IPS DF 4.7 (cell line): Measurements from ENCODE around the gene RPS6KB2.
"Not testable (repeated sequence)": the region's sequence is repeated elsewhere in the genome, so short reads cannot be mapped to it uniquely, and the experiment has no call there.

Source experiments
- DNase-seq: peaks from one replicate; pipeline ENCODE4 v3.0.0-alpha.2; 2013; ENCODE audit warnings: low spot score; ENCODE audit errors: extremely low read depth

RPS6KB2 gene

DNA sequence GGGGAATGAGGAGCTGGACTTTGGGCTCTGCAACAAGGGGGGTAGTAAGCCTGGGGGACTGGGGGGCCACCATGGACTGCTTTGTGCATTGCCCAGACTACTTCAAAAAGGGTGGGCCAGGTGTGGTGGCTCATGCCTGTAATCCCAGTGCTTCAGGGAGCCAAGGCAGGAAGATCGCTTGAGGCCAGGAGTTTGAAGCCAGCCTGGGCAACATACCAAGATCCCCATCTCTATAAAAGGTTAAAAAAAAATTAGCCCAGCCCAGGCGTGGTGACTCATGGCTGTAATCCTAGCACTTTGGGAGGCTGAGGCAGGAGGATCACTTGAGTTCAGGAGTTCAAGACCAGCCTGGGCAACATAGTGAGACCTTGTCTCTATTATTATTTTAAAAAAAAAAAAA is 37.2 kb downstream of the RPS6KB2 start:
- DNase-seq, result not testable (repeated sequence)

- no peak for DNase-seq
These were observed 38.1 kb downstream of the RPS6KB2 start for GRCh38 chr11:67466367-67466766.

DNA sequence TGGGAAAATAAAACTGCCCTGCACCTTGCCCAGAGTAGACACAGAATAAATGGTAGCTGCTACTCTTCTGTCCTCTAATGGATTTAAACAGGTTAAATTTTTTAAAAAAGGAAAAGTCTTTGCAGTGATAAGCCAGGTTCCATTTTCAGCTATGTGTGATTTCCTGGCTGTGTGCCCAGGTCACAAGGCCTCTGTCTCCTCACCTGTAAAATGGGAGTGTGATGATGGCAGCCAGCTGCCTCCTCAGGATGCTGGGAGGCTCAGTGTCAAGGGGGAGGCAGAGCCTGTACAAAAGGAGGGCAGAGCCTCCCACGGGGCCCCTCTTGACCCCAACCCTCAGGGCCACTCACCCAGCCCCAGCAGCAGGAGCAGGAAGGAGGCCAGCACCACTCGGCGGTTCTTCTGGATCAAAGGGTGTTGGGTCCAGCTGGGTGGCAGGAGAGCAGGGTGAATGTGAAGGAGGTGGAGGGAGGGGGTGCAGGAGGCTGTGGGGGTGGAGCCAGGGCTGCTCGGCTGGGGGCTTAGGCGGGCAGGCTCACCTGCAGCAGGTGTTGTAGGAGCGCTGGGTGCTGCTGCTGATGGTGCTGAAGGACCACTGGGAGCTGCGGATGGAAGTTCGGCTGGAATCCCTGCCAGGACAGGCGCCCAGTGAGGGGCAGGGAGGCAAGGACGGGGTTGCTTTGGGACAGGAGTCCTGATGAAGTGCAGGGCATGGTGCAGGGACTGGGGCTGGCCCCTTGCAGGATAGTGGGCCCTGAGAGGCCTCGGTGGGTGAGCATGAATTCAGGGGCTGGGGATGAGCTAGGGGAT is 38.9 kb downstream of the RPS6KB2 start:
- no peak for DNase-seq

DNA sequence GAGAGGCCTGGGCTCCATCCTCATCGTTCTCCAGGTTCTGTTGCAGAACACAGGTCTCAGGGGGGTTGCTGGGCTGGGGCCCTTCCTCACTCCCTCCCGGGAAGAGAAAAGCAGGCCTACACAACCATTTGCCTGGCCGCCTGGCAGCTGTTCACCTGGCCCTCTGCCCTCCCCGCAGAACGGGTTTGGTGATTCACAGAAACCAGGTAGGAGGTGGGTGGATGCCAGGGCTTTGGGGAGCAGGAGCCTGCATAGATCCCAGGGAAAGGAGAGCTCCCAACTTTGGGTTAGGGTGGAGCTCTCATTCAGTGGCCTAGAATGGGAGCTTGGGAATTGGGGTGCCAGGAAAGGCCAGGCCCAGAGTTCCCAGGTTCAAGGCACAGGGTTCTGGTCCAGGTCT is 39.8 kb downstream of the RPS6KB2 start:
- DNase-seq, result no peak

DNA sequence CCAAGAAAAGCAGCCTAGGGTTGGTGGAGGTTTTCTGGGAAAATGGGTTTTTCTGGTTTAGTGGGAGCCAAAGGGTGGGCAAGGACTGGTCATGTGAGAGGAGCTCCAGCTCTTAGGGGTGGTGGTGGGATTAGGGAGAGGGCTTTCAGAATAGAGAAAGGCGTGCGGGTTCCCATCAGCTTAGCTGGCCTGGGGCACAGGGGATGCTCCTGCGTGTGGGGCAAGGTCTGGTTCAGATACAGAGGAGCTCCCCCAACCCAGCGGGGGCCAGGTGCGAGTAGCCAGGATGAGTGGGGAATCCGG is 40.1 kb downstream of the RPS6KB2 start:
- no peak for DNase-seq

GRCh38 chr11:67468759-67469507 is 40.6 kb downstream of the RPS6KB2 start, which contains the start of gene TMEM134:
TSS of gene TMEM134 (minus strand) at chr11:67469251. CDS start at chr11:67469192, 59 bp downstream.
- DNase-seq, result no peak

DNA sequence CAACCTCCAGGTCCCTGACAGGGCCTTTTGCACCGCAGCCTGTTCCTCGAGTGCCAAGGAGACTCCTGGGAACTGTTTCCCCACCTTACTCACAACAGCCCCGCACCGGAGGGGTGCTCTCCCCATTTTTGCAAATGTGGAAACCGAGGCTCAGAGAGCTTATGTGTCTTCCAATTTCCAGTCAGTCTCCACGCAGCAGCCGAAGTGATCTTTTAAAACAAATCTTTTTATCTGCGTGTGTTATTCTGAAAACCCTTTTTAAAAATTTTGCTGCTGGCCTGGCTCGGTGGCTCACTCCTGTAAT is 41.2 kb downstream of the RPS6KB2 start:
- DNase-seq, result no peak

DNA sequence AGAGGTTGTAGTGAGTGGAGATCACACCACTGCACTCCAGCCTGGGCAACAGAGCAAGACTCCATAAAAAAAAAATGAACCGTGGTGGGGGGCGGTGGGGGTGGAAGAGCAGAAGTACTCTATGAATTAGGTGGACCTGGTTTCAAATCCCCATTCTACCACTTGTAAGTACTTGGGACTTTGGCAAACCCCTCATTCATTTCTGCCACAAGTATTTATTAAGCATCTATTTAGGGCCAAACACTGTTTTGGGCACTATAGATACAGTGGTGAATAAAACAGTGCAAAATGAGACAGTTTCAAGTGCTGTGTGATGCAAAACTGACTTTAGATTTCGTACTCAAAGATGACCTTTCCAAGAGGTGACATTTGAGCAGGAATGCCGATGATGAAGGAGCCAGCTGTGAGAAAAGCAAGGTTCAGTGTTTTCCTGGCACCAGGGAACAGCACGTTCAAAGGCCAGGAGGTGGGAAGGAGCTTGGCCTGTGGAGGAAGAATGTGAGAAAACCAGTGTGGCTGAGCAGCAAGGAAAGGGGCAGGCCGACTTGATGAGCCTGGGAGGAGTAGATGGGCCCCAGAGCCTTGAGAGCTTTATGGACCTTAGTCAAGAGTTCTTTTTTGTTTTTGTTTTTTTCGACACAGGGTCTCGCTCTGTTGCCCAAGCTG is 42.2 kb downstream of the RPS6KB2 start:
- no peak for DNase-seq

- no peak for DNase-seq
These were observed 44.6 kb downstream of the RPS6KB2 start for GRCh38 chr11:67472882-67473281.

DNA sequence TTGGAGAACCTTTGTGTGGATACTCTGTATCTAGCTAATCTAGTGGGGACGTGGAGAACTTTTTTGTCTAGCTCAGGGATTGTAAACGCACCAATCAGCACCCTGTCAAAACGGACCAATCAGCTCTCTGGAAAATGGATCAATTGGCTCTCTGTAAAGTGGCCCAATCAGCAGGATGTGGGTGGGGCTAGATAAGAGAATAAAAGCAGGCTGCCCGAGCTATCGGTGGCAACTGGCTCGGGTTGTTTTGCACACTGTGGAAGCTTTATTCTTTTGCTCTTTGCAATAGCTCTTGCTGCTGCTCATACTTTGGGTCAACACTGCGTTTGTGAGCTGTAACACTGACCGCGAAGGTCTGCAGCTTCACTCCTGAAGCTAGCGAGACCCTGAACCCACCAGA is 48.4 kb downstream of the RPS6KB2 start:
- DNase-seq, result not testable (repeated sequence)

DNA sequence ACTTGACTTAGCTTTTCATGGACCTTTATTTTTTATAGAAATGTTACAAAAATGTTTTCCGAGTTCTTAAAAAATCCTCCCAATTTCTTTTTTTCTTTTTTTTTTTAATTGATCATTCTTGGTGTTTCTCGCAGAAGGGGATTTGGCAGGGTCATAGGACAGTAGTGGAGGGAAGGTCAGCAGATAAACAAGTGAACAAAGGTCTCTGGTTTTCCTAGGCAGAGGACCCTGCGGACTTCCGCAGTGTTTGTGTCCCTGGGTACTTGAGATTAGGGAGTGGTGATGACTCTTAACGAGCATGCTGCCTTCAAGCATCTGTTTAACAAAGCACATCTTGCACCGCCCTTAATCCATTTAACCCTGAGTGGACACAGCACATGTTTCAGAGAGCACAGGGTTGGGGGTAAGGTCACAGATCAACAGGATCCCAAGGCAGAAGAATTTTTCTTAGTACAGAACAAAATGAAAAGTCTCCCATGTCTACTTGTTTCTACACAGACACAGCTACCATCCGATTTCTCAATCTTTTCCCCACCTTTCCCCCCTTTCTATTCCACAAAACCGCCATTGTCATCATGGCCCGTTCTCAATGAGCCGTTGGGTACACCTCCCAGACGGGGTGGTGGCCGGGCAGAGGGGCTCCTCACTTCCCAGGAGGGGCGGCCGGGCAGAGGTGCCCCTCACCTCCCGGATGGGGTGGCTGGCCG is 49.2 kb downstream of the RPS6KB2 start:
- DNase-seq, result not testable (repeated sequence)

GRCh38 chr11:67482275-67482826 is 54.1 kb downstream of the RPS6KB2 start:
- no peak for DNase-seq

DNA sequence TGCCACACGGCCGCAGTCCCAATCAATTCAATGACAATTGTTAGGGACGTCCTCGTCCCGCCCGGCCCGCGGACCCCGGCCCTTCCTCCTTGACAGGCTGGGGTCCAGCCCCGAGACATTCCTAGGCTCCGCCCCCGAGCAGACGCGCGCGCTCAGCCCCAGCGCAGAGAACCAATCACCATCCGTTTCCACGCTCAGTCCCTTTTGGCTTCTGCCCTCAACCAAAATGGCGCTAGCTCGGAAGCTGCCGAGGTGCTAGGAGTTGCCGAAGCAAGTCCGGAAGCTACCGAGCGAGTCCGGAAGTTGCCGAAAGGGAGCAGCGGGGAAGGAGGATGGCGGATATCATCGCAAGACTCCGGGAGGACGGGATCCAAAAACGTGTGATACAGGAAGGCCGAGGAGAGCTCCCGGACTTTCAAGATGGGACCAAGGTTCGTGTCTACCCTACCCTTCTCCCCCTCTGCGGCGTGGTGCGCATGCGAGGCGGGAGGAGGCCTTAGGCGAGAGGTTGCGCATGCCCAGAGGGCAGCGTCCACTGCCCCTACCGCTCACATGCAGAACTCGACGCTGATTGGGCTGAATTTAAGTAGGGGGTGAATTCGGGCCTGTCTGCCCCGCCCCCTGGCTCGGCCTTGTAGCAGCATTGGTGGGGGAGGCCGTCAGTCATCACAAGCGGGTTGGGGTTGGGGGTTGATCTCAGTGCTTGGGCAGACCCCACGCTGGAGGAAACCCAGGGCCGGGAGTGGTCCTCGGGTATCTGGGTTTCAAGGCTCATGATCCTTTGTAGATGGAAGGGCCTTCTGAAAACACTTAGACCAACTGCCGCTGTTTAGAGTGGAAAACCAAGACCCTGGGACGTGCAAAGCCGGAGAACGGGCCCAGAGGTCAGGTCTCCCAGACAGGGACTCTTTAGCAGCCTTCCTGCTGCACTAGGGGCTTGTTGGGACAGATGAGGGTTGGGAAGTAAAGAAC is 54.8 kb downstream of the RPS6KB2 start, which contains the start of gene AIP:
Gene AIP (plus strand): TSS at position 200 of the 972 bp plus-strand sequence. CDS start 133 bp downstream, at position 333.
- peak; percentile 95 for DNase-seq

- DNase-seq, result no peak
These were observed 55.8 kb downstream of the RPS6KB2 start for GRCh38 chr11:67483831-67484665.

DNA sequence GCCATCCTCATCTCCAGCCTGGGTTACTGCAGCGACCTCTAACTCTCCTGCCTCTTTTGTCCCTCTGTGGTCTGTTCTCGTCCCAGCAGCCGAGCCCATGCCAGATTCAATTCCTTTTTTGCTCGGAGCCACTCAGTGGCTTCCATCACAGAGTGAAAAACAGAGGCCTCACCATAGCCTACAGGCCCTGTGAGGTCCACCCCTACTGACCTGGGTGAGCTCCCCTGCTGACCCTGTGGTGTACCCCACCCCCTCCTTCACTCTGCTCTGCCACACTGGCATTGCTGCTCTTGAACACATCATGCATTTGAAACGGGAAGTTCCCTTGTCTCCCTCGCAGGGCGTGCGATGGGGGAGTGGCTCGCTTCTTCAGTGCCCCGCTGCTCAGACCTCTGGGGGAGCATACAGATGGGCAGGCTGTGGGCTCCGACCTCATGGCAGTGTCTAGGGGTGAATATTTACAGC is 56.6 kb downstream of the RPS6KB2 start:
- no peak for DNase-seq
